Hematopoietic multipotent progenitor cell treated with erythropoietin and hydrocortisone succinate and interleukin-3 and kit ligand, for 15 days (in vitro differentiated cells): ENCODE measurements around the gene OR11A1.

Experiments used
- DNase-seq: peaks from one replicate; pipeline ENCODE4 v3.0.0-alpha.2; 2015; ENCODE audit warnings: low spot score

Gene OR11A1

DNA sequence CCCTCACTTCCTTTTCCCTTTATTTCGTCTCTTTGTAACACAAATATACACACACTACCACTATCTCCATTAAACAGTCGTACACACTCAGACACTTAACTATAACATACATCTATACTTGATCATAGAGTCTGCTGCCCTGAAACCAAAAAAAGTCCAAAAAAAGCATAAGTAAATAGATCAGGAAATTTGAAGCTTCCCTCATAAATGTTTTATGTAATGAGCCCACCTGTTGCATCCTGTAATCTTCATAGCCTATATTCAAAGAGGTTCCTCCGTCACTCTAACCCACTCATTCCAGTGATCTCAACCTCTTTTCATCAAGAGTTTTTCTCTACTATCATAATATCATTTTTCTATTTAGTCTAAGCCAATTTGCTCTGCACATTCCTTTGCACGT is 68.3 kb downstream of the OR11A1 start:
- DNase-seq, result no peak

DNA sequence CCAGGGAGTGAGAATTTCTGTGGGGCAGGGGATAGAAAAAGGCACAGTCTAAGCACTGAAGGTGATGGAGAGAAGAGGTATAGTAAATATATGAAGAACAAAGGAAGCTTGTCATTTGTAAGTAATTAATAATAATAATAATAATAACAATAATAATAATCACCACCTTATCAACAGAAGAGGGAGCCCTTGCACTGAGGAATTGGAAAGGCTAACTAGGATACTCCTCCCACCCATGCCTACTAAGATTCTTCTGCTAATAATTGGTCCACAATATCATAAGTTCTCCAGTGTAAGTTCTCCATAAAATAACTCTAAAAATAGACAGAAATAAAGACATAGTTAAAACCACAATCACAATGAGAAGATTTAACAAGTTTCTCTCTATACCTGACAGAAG is 80.9 kb downstream of the OR11A1 start:
- DNase-seq, result no peak
